HG03521 (cell line): Measurements from ENCODE around the gene TOR2A.

Experiments used
- ATAC-seq: cut with Tn5 transposase; IDR thresholded peaks from one replicate; pipeline ENCODE4 v1.9.1; 2021; ENCODE audit warnings: mild to moderate bottlenecking, moderate library complexity; ENCODE audit not compliant: unreplicated experiment

The TOR2A gene

DNA sequence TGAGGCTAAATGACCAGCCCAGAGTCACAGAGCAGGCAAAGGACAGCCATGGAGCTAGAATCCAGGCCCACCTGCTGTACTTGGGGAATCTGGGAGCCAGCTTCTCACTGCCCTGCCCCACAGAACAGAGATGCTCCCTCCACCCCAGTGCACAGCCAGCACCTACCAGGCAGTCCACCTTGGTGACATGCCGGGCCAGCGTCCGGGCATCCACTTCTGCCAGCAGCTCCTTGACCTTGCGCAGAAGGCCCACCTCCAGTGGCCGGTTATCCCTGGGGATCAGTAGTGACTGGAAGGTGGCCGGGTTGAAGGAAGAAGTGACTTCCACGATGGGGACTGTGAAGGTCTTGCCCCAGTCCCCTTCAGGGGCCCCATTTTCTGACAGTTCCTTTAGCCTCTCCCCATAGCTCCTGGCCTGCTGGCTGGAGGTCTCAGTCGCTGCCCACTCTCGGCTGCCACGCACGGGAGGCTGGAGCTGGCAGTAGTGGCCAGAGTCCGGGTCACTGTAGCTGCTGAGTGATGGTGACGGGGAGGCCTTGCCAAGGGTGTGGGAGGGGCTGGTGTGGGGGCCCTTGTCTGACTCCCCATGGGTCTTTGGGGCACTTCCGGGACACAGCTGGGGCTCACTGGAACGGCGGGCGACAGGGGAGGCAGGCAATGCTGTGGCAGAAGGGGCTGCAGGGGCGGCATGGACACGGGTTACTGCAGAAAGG lies 9.5 kb upstream of the TOR2A start:
- no peak for ATAC-seq

DNA sequence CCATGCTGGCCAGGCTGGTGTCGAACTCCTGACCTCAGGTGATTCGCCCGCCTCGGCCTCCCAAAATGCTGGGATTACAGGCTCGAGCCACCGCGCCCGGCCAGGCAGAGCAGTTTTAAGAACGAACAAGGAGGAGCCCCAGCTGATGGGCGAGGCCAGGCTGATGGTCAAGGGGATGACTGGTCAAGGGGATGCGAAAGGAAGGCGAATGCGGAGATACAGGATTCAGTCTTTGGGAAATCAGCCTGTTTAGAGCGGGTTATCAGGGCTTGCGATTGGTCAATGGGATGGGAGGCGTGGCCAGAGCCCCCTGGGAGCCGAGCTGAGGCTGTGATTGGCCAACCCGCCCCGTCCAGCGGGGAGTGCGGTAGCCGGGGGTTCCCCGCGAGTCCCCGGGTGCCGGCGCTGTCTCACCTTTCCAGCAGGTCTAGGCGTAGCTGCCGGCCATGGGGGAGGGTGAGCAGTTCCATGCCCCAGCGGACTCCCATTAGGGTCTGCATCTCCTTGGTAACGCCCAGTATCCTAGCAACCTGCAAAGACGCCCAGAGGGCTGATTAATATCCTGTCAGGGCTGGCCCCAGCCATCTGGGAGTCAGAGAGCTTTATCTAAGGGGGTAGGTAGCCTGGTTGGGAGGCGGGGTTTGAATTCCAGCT lies 7.5 kb upstream of the TOR2A start:
- ATAC-seq, result no peak

DNA sequence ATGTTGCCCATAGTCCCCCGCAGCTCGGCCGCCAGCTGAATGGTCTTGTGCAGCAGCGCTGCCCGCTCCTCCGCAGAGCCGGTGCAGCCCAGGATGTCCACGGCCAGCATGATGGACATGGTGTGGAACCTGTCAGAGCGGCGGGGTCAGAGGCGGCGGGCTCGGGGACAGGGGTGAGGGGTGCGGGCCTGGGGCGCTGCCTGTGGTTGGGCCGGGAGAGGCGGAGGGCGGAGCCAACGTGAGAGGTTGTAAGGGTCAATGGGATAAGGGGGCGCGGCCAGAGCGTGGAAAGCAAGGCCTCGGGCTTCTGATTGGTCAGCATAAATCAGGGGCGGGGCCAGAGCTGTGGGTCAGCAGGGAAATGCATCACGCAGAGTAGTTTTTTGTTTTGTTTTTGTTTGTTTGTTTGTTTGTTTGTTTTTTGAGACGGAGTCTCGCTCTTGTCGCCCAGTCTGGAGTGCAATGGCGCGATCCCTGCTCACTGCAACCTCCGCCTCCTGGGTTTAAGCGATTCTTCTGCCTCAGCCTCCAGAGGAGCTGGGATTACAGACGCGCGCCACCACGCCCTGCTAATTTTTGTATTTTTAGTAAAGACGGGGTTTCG lies 6.8 kb upstream of the TOR2A start:
- ATAC-seq, result no peak

DNA sequence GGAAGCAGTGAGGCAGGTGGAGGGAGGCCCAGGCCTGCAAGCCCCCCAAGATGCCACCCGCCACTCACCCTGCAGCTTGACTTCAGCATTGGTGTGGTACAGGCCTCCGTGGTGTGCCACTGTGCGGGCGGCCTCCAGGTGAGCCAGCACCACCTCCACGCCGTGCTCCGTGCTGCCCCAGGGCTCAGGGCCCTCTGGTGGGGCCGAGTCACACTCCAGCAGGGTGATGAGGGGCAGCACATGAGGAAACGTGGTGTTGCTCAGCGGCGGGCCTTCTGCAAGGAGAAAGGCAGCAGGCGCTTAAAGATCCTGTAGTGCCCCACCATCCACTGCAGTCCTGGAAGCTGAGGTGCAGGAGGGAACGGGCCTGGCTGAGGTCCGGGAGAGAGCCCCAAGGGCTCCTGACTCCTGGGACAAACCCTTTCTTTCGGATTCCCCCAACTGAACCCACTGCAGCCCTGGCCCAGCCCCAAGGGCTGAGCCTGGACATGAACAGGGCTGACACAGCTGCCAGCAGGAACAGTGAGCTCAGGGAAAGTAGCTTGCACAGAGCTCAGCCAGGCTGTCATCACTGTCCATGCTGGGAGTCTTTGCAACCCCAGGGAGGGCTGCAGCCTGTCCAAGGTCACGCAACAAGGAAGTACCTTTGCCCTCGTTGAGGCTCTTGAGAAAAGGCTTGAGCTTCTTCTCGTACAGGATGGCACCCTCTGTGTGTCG lies 4.7 kb upstream of the TOR2A start:
- ATAC-seq, result no peak

DNA sequence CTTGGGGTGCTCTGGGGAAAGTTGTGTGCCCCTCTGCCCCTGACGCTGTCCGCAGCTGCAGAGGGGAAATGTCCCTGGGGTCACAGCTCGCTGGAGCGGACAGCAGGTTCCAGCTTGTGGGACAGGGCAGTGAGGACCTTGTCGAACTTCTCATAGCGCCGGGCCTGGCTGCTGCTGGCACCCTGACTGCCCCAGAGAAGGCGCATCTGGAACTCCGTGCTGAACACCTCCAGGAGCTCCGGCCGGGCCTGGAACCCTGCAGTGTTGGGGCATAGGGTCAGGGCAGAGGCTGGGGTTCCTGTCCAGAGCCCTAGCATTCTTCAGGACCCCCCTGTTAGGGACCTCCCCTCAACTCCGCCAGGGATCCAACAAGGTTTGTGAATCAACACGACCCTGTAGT lies 3.6 kb upstream of the TOR2A start:
- no peak for ATAC-seq

DNA sequence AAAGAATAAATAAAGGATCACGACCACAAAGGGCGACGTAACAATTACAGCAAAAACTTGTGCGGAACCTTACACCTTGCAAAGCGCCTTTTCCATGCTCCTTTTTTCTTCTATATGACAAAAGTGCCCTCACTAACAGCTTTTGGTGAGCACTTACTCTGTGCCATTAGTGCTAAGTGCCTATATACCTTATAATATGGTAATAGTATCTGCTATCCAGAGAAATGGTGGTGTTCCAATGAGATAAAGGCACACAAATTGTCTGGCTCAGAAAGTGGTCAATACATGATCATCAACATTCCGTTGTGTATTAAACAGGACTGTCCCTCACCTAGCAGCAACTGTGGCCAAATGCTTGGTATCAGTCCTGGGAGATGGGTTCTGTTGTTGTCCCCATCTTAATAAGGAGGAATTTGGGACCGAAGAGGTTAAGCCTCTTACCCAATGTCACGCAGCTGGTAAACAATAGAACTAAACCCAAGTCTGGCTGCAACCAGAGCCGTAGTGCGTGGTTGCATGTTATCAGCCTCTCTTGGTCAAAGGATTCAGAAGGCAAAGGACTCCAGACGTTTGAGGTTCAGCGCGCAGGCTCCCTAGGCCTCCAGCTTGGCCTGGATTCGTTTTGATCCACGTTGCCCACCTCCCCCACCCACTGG lies 564 bp upstream of the TOR2A start:
- ATAC-seq, result no peak

DNA sequence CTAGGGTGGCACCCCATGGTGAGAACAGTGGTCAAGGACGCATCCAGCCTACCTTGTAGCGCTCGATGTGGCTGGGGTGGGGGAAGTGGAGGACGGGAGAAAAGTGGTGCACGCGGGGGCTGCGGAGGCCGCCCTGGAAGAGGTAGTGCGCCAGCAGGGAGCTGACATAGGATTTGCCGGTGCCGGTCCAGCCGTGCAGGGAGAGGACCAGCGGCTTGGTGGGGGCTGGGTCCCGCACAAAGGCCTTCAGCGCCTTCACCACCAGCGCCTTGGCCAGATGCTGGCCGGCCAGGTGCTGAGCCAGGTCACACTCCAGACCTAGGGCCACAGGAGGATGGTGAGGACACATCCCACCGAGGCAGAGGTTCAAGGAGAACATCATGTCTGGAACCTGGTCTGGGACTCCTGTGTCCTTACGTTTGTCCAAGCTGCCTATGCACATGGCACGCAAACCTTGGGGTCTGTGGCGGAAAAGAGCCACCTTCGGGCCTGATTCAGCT lies 797 bp downstream of the TOR2A start:
- no peak for ATAC-seq

DNA sequence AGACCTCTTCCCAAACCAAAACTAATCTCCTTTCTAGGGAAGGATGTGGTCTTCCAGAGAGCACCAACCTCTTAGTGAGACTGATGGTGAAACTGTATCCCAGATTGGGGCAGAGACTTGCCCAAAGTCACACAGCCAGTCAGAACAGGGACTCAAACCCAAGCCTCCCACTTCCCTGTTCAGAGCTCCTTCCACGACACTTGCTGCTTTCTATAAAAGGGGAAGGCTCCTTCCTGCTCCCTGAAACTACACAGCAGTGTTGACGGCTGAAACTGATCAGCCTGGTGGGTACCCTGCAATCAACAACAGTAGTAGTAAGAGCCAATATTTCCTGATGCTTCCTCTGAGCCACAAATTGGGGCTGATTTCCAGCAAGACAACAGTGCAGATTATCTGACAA lies 1.5 kb downstream of the TOR2A start:
- no peak for ATAC-seq

DNA sequence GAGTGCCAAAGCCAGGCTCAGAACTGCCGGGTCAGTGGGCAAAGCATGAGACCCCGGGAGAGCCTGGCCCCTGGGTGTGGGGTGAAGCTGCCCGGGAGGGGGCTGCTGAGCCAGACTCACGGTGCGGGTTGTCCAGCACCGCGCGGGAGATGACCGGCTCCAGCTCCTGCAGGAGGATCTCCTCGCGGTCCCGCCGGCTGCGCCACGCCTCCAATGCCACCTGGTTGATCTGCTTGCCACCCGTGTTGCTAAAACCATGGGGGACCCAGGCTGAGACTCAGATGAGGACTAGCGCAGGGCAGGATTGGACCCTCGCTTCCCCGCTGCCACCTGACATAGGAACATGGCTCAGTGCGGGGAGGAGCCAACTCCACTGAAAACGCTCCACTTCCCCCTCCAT lies 2.6 kb downstream of the TOR2A start:
- no peak for ATAC-seq

DNA sequence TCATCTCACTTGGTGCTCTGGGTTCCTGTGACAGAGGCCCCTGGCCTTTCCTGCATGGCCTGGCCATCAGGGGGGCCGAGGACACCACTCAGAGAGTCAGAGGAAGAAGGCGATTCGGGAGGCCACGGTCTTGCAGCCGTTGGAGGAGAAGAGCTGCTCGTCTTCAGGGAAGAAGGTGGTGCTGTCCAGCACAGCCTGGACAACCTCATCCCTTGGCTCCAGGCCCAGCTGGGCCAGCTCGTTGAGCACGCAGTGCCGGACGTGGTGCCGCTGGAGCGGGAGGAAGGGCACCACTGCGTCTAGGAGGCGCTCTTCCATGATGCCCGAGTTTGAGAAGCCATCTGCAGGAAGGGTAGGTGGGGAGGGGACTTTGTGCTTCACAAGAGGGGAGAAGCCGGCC lies 3.2 kb downstream of the TOR2A start:
- no peak for ATAC-seq

DNA sequence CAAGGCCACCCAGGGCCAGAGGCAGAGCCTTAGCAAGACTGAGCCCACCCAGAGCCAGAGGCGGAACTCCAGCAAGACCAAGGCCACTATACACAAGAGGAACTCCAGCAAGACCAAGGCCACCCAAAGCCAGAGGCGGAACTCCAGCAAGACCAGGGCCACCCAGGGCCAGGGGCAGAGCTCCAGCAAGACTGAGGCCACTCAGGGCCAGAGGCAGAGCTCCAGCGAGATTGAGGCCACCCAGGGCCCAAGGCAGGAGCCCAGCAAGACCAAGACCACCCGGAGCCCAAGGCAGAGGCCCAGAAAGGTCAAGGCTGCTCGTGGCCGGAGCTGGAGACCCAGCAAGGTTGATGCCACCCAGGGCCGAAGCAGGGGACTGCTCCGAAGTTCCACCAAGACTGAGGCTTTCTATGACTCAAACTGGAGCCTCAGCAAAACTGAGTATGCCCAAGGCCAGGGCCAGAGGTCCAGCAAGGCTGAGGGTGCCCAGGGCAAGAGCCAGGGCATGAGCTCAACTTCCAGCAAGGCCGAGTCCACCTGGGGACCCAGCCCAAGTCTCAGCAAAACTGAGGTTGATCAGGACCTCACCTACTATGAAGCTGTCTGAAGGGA lies 4.2 kb downstream of the TOR2A start:
- ATAC-seq, result no peak

DNA sequence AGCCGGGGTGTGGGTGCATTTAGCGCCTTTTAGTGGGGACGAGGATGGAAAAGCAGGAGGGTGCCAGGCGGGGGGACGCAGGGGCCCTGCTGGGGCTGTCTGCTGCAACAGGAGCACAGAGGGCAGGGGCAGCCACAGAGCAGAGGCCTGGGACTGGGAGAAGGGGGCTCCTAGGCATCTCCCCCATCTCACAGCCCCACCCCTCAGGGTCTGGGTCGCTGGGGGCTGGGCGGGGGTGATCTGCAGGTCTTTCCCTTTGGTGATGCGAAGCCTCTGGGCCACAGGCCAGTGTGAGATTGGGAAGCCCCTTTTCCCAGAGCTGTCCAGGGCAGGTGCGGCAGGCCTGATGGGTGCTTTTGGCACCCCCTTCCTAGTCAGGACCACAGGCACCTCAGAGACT lies 4.8 kb downstream of the TOR2A start:
- no peak for ATAC-seq

DNA sequence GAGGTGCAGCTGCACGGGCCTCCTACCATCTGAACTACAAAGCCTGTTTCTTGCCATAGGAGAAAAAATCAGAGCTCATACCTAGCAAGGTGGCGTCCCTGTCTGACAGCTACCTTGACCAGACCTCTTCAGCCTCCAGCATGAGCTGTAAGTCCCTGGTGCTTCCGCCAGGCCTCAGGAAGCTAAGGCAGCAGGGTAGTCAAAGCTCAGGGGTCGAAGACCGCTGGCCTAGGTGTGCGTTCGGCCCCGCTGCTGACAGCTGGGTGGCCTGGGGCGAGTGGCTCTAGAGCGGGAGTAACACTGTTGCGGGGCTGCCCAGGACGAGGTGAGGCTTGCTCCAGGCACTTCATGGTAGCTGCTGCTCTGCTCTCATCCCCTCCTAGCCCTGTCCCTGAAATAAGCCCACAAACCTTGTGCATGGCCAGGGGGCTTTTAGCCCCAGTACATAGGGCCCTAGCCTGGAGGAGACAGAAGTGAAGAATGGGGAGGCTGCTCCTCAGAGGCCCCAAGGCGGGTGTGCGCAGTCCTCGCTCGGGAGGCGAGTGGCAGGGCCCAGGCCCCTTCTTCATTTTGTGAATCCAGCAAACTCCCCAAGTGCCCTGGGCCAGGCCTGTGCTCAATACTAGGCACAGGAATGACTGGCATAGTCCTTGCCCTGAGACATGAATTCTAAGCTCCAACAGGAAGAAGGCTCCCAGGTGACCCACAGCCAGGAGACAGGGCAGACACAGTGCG lies 5.4 kb downstream of the TOR2A start:
- ATAC-seq, result no peak

DNA sequence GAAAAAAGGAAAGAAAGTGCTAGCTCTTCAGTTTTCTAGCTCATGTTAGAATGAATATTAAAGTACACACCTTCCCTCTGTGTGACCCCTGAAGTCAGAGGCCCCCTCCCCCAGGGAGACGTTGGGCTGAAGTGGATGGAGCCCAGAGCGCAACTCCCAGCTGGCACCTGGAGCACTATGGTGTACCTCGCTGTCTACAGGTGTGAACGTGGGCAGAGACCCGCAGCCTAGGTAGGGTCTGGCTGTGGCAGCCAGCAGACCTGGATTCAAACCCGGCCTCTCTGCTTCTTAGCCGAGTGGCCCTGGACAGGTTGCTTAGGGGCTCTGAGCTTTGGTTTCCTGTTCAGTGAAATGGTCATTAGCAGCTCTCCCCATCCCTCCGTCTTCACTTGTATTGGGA lies 6.3 kb downstream of the TOR2A start:
- no peak for ATAC-seq

DNA sequence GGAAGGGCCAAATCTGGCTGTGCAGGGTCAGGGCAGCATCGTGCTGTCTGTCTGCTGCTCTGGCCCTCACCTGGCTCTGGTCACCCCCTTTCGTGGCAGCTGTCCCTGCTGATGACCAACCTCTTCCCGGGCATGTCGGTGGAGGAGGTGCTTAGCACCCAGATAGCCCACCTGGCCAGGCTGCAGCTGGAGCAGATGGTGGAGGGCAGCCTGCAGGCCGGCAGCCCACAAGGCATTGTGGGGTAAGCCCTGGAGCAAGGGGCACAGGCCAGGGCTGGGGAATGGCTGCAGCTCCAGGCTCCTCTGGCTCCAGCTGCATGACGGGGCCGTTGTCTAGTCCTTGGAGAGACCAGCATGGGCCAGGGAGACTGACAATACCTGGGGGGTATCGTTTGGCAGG lies 8.2 kb downstream of the TOR2A start:
- no peak for ATAC-seq

DNA sequence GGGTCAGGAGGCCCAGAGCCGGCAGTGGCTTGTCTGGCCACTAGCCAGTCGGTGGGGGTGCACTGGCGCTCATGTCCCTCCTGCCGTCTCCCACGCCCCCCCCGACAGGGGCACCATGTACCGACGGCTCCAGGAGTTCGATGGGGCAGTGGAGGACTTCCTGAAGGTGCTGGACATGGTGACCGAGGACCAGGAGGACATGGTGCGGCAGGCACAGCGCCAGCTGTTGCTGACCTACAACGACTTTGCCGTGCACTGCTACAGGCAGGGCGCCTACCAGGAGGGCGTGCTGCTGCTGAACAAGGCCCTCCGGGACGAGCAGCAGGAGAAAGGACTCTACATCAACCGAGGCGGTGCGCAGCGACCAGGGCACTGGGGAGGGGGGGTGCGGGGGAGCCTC lies 11.1 kb downstream of the TOR2A start:
- no peak for ATAC-seq

DNA sequence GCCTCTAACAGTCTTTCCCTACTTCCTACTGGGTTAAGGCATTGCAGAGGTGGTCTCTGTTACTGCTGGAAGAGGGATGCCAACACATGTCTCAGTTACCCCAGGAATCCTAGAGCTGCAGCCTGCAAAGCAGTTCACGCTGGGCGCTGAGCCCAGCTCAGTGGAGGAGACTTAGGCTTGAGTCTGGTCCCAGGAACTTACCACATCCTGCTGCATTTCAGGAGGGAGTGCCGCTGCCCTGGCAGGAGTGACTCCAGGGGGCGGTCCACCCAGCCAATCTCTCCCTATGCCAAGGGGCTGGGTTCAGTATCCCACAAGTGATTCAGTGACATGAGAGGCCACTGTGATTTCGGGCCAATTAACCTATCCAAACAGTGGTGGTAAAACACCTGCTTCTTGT lies 11.7 kb downstream of the TOR2A start:
- no peak for ATAC-seq

DNA sequence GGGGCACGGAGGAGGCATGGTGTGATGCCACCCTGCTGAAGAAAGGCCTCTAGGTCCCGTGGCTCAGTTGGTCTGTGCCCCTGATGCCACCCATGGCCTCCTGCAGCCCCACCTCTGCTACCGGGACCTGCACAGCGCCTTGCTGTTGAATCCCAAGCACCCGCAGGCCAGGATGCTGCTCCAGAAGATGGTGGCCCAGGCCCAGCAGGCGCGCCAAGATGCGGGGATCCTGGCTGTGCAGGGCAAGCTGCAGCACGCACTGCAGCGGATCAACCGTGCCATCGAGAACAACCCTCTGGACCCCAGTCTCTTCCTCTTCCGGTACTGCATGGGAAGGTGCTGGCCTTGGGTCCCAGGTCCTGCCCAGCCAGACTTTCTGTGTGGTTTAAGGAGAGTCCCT lies 12.1 kb downstream of the TOR2A start:
- no peak for ATAC-seq

DNA sequence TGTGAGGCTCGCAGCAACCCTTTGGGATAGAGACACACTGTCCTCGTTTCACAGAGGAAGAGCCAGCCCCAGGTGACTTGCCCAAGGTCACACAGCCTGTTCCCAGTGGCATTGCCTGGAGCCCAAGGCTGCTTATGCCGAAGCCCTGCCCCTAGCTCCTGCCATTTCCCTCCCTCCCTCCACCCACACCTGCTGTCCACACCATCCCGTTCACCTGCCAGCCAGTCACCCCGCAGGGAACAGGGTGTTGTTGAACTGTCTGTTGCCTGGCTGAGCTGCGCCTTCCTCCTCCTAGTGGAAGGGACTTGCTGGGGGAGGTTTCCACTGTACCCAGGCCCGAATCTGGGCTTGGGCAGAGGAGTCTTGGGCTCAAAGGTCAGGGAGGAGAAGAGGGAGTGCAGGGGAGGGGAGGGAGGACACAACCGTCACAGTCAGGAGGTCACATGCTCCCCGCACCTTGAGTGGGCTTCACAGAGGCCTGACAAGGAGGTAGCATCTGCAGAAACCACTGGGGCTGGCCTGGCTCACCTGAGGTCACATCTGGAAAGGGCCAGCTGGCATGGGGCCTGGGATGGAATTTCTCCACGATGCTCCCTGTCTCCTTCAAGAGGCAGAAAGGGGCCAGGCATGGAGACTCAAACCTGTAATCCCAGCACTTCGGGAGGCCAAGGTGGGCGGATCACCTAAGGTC lies 12.9 kb downstream of the TOR2A start:
- no peak for ATAC-seq
